AG08395 (cell line): Measurements from ENCODE around the gene VEZF1.

Experiments
- DNase-seq: peaks from one replicate; pipeline ENCODE4 v3.0.0; 2012; ENCODE audit warnings: mixed read lengths, low spot score

VEZF1 gene

GRCh38 chr17:57999010-57999495 lies 11.0 kb upstream of the VEZF1 start:
- DNase-seq = no peak

GRCh38 chr17:57997085-57997809 lies 9.2 kb upstream of the VEZF1 start:
- no peak for DNase-seq

GRCh38 chr17:57995076-57995956 lies 7.3 kb upstream of the VEZF1 start:
- DNase-seq = peak; percentile 88

GRCh38 chr17:57994436-57994835 lies 6.4 kb upstream of the VEZF1 start:
- DNase-seq = no peak

GRCh38 chr17:57993471-57994365 lies 5.7 kb upstream of the VEZF1 start:
- no peak for DNase-seq

- no peak for DNase-seq
Measured at GRCh38 chr17:57991537-57991936, 3.5 kb upstream of the VEZF1 start.

- DNase-seq = no peak
Measured at GRCh38 chr17:57990037-57990436, 2.0 kb upstream of the VEZF1 start.

- DNase-seq = peak; percentile 86
Measured at GRCh38 chr17:57988301-57989250, 522 bp upstream of the VEZF1 start.

GRCh38 chr17:57986841-57987580 lies 1.0 kb downstream of the VEZF1 start:
- DNase-seq = peak; percentile 52

GRCh38 chr17:57985675-57985974 lies 2.4 kb downstream of the VEZF1 start:
- peak; percentile 60 for DNase-seq

GRCh38 chr17:57984936-57985674 lies 2.9 kb downstream of the VEZF1 start:
- no peak for DNase-seq

GRCh38 chr17:57984261-57984890 lies 3.7 kb downstream of the VEZF1 start:
- DNase-seq = no peak

- no peak for DNase-seq
Measured at GRCh38 chr17:57983446-57983845, 4.6 kb downstream of the VEZF1 start.

GRCh38 chr17:57982452-57983170 lies 5.4 kb downstream of the VEZF1 start:
- no peak for DNase-seq

GRCh38 chr17:57980522-57980921 lies 7.5 kb downstream of the VEZF1 start:
- DNase-seq = no peak

- no peak for DNase-seq
Measured at GRCh38 chr17:57979076-57979475, 9.0 kb downstream of the VEZF1 start.

- DNase-seq = no peak
Measured at GRCh38 chr17:57976594-57976993, 11.5 kb downstream of the VEZF1 start.

GRCh38 chr17:57975044-57975443 lies 13.0 kb downstream of the VEZF1 start:
- DNase-seq = no peak
